Retinal pigment epithelial cell (primary cell): Measurements from ENCODE around the gene LINS1.

Experiments
- DNase-seq: peaks from one replicate; pipeline ENCODE4 v3.0.0-alpha.2; 2010; ENCODE audit warnings: low read depth
- H3K4me3 ChIP-seq: 2 replicates; pipeline ENCODE4 v1.5.1; 2011; ENCODE audit warnings: mild to moderate bottlenecking, low read length, control low read depth, moderate library complexity
- CTCF ChIP-seq: conservative IDR thresholded peaks from 2 replicates; pipeline ENCODE4 v1.5.1; 2011; ENCODE audit warnings: low read depth, low read length, control low read depth, inconsistent platforms

LINS1 gene

GRCh38 chr15:100517846-100518245, 84.1 kb downstream of the LINS1 start:
- no peak overlapping the region for H3K4me3 ChIP-seq
- no peak for TF ChIP-seq CTCF

More at GRCh38 chr15:100517846-100518245, 84.1 kb downstream of the LINS1 start:
- DNase-seq, result no peak
